RWPE2 (cell line): ENCODE results near the gene SYT17.
A peak's percentile ranks its signal among the peaks of the same experiment; 100 is the strongest.

Experiments used
- ATAC-seq: fragments of 200-7000 bp; cut with Tn5 transposase; 3 replicates; pipeline ENCODE4 v1.9.1; 2021; ENCODE audit warnings: low read depth
- DNase-seq: peaks from one replicate; pipeline ENCODE4 v3.0.0-alpha.2; 2020; ENCODE audit warnings: low spot score
- H3K27ac ChIP-seq: fragments of 450-650 bp; 2 replicates; pipeline ENCODE4 v1.5.1; 2017; ENCODE audit warnings: mild to moderate bottlenecking; ENCODE audit not compliant: poor library complexity, severe bottlenecking
- H3K27me3 ChIP-seq: fragments of 250-450 bp; sonication (Bioruptor Pico); 2 replicates; pipeline ENCODE4 v1.5.1; 2021; ENCODE audit warnings: mild to moderate bottlenecking, moderate library complexity; ENCODE audit not compliant: insufficient read depth, poor library complexity, severe bottlenecking
- H3K36me3 ChIP-seq: fragments of 250-450 bp; sonication (Bioruptor Pico); 2 replicates; pipeline ENCODE4 v1.5.1; 2020; ENCODE audit warnings: low read depth, mild to moderate bottlenecking, moderate library complexity
- H3K4me1 ChIP-seq: fragments of 250-450 bp; sonication (Bioruptor Pico); 2 replicates; pipeline ENCODE4 v1.5.1; 2021; ENCODE audit warnings: mild to moderate bottlenecking, moderate library complexity; ENCODE audit not compliant: insufficient read depth, poor library complexity, severe bottlenecking
- H3K4me3 ChIP-seq: fragments of 250-450 bp; sonication (Bioruptor Pico); 2 replicates; pipeline ENCODE4 v1.5.1; 2021; ENCODE audit warnings: mild to moderate bottlenecking, moderate library complexity; ENCODE audit not compliant: severe bottlenecking
- H3K9me3 ChIP-seq: fragments of 250-450 bp; sonication (Bioruptor Pico); 2 replicates; pipeline ENCODE4 v1.5.1; 2021; ENCODE audit warnings: mild to moderate bottlenecking, moderate library complexity; ENCODE audit not compliant: severe bottlenecking
- TF ChIP-seq, protein P1 (sequence below): fragments of 450-650 bp; IDR thresholded peaks from one replicate; pipeline ENCODE4 v1.5.1; 2017; ENCODE audit warnings: mild to moderate bottlenecking, moderate library complexity; ENCODE audit not compliant: poor library complexity, severe bottlenecking

The SYT17 gene

GRCh38 chr16:19138601-19139000, 29.4 kb upstream of the SYT17 start:
- ATAC-seq (peak; percentile 66), DNase-seq (peak; percentile 87)
- H3K4me1 ChIP-seq, result peaks cover 48% of the 10 kb centered on the region
- no peaks in the 10 kb centered on the region for H3K9me3 ChIP-seq
- H3K36me3 ChIP-seq, result no peaks in the 10 kb centered on the region
- no peak overlapping the region for H3K4me3 ChIP-seq
- H3K27ac ChIP-seq, result peak overlapping the region; percentile 84
- TF ChIP-seq, protein P1, sequence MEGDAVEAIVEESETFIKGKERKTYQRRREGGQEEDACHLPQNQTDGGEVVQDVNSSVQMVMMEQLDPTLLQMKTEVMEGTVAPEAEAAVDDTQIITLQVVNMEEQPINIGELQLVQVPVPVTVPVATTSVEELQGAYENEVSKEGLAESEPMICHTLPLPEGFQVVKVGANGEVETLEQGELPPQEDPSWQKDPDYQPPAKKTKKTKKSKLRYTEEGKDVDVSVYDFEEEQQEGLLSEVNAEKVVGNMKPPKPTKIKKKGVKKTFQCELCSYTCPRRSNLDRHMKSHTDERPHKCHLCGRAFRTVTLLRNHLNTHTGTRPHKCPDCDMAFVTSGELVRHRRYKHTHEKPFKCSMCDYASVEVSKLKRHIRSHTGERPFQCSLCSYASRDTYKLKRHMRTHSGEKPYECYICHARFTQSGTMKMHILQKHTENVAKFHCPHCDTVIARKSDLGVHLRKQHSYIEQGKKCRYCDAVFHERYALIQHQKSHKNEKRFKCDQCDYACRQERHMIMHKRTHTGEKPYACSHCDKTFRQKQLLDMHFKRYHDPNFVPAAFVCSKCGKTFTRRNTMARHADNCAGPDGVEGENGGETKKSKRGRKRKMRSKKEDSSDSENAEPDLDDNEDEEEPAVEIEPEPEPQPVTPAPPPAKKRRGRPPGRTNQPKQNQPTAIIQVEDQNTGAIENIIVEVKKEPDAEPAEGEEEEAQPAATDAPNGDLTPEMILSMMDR, result no peak
- no peaks in the 10 kb centered on the region for H3K27me3 ChIP-seq

DNA sequence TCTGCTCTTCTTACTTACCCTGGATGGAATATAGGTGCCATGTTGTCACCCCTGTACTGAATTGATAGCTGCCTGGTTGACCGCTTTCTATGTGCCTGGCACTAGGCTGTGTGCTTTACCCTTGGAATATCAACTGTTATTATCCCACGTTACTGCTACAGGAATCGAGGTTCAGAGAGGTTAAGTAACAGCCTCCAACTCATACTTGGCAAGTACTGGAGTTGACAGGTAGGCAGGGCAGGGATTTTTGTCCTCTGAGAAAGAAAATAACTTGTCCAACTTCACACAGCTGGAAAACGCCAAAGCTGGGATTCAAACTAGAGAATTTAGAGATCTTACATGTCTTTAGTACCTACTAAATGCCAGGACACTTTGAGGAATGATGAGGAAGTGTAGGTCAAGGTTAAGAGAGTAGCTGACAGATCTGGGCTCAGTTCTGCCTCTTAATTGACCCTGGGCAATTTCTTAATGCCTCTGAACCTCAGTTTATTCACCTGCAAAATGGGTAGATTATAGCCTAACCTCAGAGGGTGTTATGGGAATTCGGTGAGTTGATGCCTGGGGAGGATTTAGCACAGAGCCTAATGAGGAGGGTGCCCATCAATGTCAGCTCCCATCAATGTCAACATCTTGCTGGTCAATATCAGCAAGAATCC, 28.5 kb upstream of the SYT17 start:
- peak overlapping the region; percentile 84 for H3K27ac ChIP-seq
- TF ChIP-seq, protein P1, result no peak
- H3K4me1 ChIP-seq, result peaks cover 49% of the 10 kb centered on the region
- H3K36me3 ChIP-seq, result no peaks in the 10 kb centered on the region
- no peak for DNase-seq
- H3K9me3 ChIP-seq, result no peaks in the 10 kb centered on the region
- H3K4me3 ChIP-seq, result no peak overlapping the region
- ATAC-seq, result no peak
- H3K27me3 ChIP-seq, result no peaks in the 10 kb centered on the region

DNA sequence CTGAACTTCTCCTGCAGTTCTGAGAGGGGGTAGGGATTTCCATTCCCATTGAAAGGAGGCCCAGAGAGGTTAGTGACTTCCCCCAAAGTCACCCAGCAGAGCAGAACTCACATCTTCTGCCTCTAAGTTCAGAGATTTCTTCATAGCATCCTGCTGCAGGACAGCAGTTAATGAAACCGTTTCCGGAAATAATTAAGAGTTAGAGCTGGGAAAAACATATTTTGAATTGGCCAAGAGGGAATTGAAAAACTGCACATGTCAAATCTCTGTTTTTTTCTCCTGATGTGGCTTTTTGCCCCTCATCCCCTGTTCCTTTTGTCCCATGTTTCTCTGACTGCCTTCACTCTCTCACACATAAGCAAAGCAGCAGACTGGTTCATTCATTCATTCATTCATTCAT, 27.6 kb upstream of the SYT17 start:
- DNase-seq (no peak), ATAC-seq (no peak)
- H3K4me1 ChIP-seq, result peaks cover 47% of the 10 kb centered on the region
- no peaks in the 10 kb centered on the region for H3K9me3 ChIP-seq
- H3K27me3 ChIP-seq, result no peaks in the 10 kb centered on the region
- TF ChIP-seq, protein P1, result no peak
- no peak overlapping the region for H3K4me3 ChIP-seq
- H3K36me3 ChIP-seq, result no peaks in the 10 kb centered on the region
- no peak overlapping the region for H3K27ac ChIP-seq

DNA sequence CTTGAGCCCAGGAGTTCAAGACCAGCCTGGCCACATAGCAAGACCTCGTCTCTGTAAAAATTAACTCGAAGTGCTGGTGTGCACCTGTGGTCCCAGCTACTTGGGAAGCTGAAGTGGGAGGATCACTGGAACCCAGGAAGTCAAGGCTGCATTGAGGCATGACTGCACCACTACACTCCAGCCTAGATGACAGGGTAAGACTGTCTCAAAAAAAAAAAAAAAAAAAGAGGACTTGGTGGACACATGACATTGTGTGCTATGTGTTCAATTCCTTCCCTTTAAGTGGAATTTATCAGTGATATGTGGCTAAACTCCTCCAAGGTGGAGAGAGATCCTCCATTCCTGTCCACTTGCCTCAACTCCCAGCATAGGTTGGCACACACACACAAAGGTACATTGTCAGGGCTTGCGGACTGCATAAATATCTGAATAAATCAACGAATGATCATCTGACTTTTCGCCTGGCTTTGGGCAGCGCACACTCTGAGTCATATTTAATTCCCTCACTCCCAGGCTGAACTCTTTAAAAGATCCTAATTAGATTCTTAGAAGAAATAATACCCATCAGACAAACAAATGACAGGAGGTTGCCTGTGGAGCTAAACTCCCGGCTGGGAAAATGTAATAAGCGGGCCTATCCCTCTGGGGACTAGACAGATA, 25.0 kb upstream of the SYT17 start:
- H3K27ac ChIP-seq, result no peak overlapping the region
- no peak overlapping the region for H3K4me3 ChIP-seq
- H3K4me1 ChIP-seq, result peaks cover 20% of the 10 kb centered on the region
- DNase-seq, result no peak
- H3K27me3 ChIP-seq, result no peaks in the 10 kb centered on the region
- ATAC-seq, result peak; percentile 75
- TF ChIP-seq, protein P1, result no peak
- H3K9me3 ChIP-seq, result no peaks in the 10 kb centered on the region
- H3K36me3 ChIP-seq, result no peaks in the 10 kb centered on the region

DNA sequence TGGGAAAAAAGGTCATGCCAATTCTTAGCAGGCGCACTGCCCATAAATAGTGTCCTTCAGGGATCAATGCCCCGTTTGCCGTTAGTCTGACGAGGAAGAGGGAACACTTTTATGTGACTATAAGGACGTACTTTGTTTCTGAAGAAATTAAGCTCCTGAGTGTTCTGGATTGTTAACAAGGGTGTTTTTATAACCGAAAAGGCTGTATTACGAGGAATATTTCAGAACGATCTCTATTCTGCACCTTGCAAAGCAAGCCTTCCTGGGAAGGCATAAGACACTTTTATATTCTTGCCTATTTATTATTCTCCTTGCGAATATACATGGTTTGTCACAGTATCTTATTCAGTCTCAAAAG, 24.5 kb upstream of the SYT17 start:
- TF ChIP-seq, protein P1, result no peak
- Histone ChIP-seq H3K9me3 (no peaks in the 10 kb centered on the region), H3K27me3 (no peaks in the 10 kb centered on the region), H3K4me3 (no peak overlapping the region), H3K36me3 (no peaks in the 10 kb centered on the region), H3K4me1 (peaks cover 16% of the 10 kb centered on the region), H3K27ac (no peak overlapping the region)
- ATAC-seq (no peak), DNase-seq (no peak)
